HUES6 (cell line): ENCODE data around the gene KCNH1.
"Not testable (repeated sequence)": the region's sequence is repeated elsewhere in the genome, so short reads cannot be mapped to it uniquely, and the experiment has no call there.

Experiments used
- H3K27ac ChIP-seq: 2 replicates; pipeline ENCODE4 v1.7.0; 2013; ENCODE audit warnings: low read depth, mild to moderate bottlenecking, low read length, inconsistent platforms
- H3K27me3 ChIP-seq: 2 replicates; pipeline ENCODE4 v1.6.1; 2013; ENCODE audit warnings: low read length; ENCODE audit not compliant: control insufficient read depth, insufficient read depth
- H3K36me3 ChIP-seq: 2 replicates; pipeline ENCODE4 v1.6.1; 2013; ENCODE audit warnings: low read length; ENCODE audit not compliant: control insufficient read depth, insufficient read depth
- H3K4me1 ChIP-seq: 2 replicates; pipeline ENCODE4 v1.6.1; 2013; ENCODE audit warnings: low read length; ENCODE audit not compliant: control insufficient read depth, insufficient read depth
- H3K4me3 ChIP-seq: 2 replicates; pipeline ENCODE4 v1.5.1; 2013; ENCODE audit warnings: low read depth, low read length
- H3K9ac ChIP-seq: one replicate; pipeline ENCODE4 v1.6.1; 2013; ENCODE audit warnings: mild to moderate bottlenecking, low read length
- H3K9me3 ChIP-seq: 2 replicates; pipeline ENCODE4 v1.6.1; 2013; ENCODE audit warnings: low read depth, low read length; ENCODE audit not compliant: control insufficient read depth, insufficient read depth

The KCNH1 gene

DNA sequence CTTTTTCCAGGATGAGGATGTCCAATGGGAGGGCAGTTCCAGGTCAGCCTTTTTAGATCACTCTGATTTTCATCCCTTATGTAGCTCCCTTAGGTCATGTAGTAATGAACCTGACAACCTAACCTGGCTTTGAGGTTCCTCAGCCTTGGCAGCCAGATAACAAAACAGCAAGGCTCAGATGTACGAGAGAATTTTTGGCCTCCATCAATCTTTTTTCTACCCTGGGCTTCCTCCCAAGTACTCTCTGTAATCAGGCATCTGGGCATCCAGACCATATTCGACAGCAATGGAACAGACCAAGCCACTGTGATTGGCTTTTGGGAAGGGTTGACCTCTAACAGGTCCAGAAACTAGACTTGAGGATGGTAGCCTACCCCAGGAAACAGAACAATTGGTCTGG lies 38.6 kb downstream of the KCNH1 start:
- no peak overlapping the region for H3K27ac ChIP-seq
- H3K9ac ChIP-seq, result no peak overlapping the region
- no peaks in the 10 kb centered on the region for H3K4me1 ChIP-seq
- no peak overlapping the region for H3K4me3 ChIP-seq
- peaks cover 3% of the 10 kb centered on the region; the same call in 1 of the 2 replicates for H3K9me3 ChIP-seq
- no peaks in the 10 kb centered on the region for H3K27me3 ChIP-seq
- no peaks in the 10 kb centered on the region for H3K36me3 ChIP-seq

DNA sequence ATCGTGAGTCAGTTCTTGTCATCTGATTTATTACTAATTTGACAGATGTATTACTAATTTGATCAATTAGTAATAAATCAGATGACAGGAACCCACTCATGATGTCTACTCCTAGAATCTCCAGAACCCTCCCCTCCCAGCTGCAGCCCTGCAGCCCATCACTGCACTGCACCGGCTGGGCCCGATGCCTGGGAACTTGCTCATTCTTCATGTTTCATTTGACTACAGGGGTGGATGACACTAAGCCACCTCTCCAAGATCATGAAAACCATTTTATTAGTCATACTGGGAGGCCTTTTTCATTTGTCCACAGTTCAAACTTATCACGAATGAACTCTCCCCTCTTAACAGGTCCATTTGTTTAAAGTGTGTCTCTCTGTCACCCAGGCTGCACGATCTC lies 41.0 kb downstream of the KCNH1 start:
- H3K4me3 ChIP-seq, result no peak overlapping the region
- H3K27ac ChIP-seq, result no peak overlapping the region
- peaks cover 3% of the 10 kb centered on the region; the same call in 1 of the 2 replicates for H3K9me3 ChIP-seq
- H3K9ac ChIP-seq, result no peak overlapping the region
- H3K27me3 ChIP-seq, result no peaks in the 10 kb centered on the region
- H3K4me1 ChIP-seq, result no peaks in the 10 kb centered on the region
- no peaks in the 10 kb centered on the region for H3K36me3 ChIP-seq

DNA sequence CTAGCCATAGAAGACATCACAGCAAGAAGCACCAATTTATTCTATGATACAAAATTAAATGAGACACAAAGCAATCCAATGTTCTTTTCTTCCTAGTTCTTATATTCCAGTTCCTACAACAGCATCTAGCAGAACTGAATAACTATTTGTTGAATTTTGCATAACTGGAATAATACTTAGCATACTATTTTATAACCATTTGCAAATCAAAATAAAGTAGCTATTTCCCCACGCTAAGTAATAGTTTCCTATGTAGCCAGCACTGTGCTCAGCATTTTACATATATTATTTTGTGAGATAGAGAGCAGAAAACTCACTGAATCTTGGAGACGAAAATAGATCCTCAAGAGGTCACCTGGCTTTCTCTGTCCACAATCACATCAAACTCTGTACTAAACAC lies 42.1 kb downstream of the KCNH1 start:
- Histone ChIP-seq H3K36me3 (no peaks in the 10 kb centered on the region), H3K9ac (no peak overlapping the region), H3K27me3 (no peaks in the 10 kb centered on the region), H3K4me3 (no peak overlapping the region), H3K27ac (no peak overlapping the region), H3K9me3 (peaks cover 3% of the 10 kb centered on the region; the same call in 1 of the 2 replicates), H3K4me1 (no peaks in the 10 kb centered on the region)

DNA sequence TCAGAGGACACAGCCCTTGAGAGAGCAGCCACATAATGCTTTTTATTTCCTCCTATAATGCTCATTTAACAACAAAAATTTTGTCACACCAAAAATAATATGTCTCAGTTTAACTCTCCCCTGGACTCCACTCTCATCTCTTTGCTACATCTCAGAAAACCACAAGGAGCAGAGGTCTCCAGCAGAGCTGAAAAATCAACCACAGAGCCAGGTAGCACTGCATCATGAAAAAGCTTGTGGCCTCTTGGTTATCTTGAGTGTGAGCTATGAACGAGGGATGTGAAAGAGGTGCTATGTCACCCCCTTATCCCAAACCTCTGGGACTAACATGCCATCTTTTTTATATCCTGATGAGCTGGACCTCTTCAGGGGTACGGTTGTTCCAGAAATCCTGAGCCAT lies 44.4 kb downstream of the KCNH1 start:
- peaks cover 3% of the 10 kb centered on the region; the same call in 1 of the 2 replicates for H3K9me3 ChIP-seq
- H3K4me1 ChIP-seq, result no peaks in the 10 kb centered on the region
- no peaks in the 10 kb centered on the region for H3K36me3 ChIP-seq
- no peak overlapping the region for H3K27ac ChIP-seq
- H3K4me3 ChIP-seq, result no peak overlapping the region
- H3K9ac ChIP-seq, result no peak overlapping the region
- H3K27me3 ChIP-seq, result no peaks in the 10 kb centered on the region

DNA sequence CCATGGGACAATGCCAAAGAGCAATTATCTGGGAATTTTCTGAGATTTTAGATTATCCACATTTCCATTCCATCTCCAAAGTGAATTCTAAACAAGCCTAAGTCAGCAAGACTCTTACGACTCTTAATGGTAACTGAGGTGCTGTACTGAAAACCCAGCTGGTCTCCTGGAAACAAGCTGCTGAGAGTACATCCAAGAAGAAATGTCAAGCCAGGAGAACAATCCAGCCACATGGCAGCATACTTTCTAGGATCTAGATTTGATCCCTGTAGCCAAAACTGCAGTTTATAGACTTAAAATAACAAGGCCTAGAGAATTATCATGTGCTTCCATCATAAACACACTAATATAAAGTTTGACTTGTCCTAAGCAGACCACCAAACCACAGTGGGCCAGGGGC lies 45.8 kb downstream of the KCNH1 start:
- no peak overlapping the region for H3K4me3 ChIP-seq
- no peak overlapping the region for H3K27ac ChIP-seq
- no peaks in the 10 kb centered on the region for H3K36me3 ChIP-seq
- H3K27me3 ChIP-seq, result no peaks in the 10 kb centered on the region
- no peaks in the 10 kb centered on the region for H3K9me3 ChIP-seq
- no peak overlapping the region for H3K9ac ChIP-seq
- H3K4me1 ChIP-seq, result no peaks in the 10 kb centered on the region

DNA sequence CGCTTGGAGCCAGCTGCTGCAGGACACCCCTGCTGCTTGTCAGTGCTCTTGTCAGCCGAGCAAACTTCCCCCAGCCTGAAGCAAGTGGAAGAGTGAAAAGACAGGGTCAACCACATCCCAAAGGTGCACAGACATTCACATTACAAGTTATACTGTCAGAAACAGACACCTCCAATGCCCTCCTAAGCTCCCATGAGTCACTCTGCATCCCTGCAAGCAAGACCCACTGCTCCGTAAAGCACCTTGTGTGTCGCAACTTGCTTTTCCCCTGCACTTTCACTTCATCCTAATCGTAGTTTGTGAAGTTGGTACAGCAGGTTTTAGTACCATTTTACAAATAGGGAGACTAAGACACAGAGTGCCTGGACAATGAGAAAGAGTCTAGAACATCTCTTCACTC lies 51.1 kb downstream of the KCNH1 start:
- Histone ChIP-seq H3K9me3 (no peaks in the 10 kb centered on the region), H3K9ac (no peak overlapping the region), H3K27ac (no peak overlapping the region), H3K4me3 (no peak overlapping the region), H3K4me1 (no peaks in the 10 kb centered on the region), H3K36me3 (no peaks in the 10 kb centered on the region), H3K27me3 (no peaks in the 10 kb centered on the region)

DNA sequence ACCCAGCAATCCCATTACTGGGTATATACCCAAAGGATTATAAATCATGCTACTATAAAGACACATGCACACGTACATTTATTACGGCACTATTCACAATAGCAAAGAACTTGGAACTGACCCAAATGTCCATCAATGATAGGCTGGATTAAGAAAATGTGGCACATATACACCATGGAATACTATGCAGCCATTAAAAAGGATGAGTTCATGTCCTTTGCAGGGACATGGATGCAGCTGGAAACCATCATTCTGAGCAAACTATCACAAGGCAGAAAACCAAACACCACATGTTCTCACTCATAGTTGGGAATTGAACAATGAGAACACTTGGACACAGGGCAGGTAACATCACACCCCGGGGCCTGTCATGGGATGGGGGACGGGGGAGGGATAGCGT lies 52.5 kb downstream of the KCNH1 start:
- not testable (repeated sequence) for H3K9me3 ChIP-seq, H3K27ac ChIP-seq

DNA sequence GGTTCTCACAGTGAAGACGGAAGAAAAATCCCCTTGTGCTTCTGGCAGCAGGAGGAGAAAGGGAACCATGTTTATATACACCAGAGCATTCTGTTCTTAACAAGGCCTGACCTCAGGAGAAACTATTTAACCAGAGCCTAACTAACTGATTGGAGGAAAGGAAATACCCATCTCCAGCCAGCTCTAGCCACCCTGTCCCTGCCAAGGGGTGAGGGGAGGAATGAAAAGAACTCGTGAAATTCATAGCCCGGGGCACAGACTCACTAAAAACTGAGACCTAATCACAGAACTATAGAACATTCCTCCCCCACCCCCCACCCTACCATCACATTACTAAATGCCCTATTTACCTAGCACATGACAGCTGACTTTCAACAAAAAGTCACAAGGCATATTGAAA lies 65.0 kb downstream of the KCNH1 start:
- Histone ChIP-seq H3K27ac (peak overlapping the region; percentile 46; the same call in 1 of the 2 replicates), H3K9me3 (no peaks in the 10 kb centered on the region), H3K36me3 (no peaks in the 10 kb centered on the region), H3K4me3 (no peak overlapping the region), H3K27me3 (no peaks in the 10 kb centered on the region), H3K4me1 (0 out of 2 replicates have a peak, but pooled peaks cover 8% of the 10 kb centered on the region), H3K9ac (no peak overlapping the region)

More for the DNA sequence above, 52.5 kb downstream of the KCNH1 start:
- H3K27me3 ChIP-seq, H3K9ac ChIP-seq, H3K4me1 ChIP-seq, H3K4me3 ChIP-seq, H3K36me3 ChIP-seq: not testable (repeated sequence)

DNA sequence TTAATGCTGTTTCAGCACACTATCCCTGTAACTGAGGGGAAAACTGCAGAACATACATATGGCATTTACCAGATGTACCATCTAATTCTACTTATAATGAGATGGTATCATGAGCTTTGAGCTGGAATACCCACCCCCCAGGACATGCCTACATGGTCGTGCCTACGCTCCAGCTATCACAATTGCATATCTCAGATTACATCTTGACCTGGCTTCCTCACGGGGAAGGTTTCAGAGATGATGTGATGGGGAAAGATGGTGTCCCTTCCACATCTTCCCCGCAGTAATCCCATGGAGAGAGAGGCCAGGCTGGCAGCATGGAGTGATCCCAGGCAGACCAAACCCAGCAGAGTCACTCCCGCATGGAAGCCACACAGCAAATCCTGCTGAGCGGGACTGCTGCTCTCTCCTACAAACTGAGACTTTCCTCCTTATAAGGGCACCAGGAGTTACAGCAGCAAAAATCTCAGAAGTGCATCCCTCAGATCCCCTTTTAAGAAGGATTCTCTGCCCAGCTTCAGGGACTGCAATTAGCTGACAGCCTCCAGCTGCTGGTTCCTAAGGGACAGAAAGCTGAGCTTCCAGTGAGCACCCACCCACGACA lies 67.1 kb downstream of the KCNH1 start:
- H3K27me3 ChIP-seq, result no peaks in the 10 kb centered on the region
- H3K4me1 ChIP-seq, result 0 out of 2 replicates have a peak, but pooled peaks cover 8% of the 10 kb centered on the region
- H3K27ac ChIP-seq, result no peak overlapping the region
- no peak overlapping the region for H3K4me3 ChIP-seq
- no peaks in the 10 kb centered on the region for H3K36me3 ChIP-seq
- H3K9ac ChIP-seq, result no peak overlapping the region
- H3K9me3 ChIP-seq, result no peaks in the 10 kb centered on the region

DNA sequence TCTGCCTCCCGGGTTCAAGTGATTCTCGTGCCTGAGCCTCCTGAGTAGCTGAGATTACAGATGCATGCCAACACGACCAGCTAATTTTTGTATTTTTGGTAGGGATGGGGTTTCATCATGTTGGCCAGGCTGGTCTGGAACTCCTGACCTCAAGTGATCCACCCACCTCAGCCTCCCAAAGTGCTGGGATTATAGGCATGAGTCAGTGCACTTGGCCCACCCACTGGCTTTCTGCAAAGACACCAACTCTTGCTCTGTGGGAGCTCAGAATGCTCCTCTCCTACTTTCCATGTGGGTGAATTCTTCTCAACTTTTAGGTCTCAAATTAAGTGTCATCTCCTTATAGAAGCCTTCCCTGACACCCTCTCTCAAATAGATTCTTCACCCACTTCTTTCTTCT lies 92.1 kb downstream of the KCNH1 start:
- not testable (repeated sequence) for H3K27me3 ChIP-seq, H3K27ac ChIP-seq, H3K36me3 ChIP-seq, H3K4me1 ChIP-seq, H3K9me3 ChIP-seq, H3K4me3 ChIP-seq, H3K9ac ChIP-seq

DNA sequence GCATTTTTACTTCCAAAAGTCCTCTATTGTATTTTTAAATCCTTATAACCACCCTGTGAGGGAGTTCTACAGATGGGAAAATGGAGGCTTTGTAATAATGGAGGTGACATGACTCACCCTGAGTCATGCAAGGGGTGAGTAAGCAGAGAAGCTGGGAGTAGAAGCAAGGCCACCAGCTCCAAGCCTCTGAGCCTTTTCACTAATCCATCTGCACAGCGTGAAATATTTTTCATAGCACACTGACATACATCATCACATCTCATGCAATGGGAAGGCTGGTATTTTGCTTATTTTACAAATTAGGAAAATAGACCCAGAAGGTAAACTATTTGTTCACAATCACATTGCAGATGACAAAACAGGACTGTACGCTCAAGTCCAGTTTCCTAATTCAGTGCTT lies 96.9 kb downstream of the KCNH1 start:
- no peak overlapping the region for H3K27ac ChIP-seq
- no peak overlapping the region for H3K9ac ChIP-seq
- no peaks in the 10 kb centered on the region for H3K4me1 ChIP-seq
- no peak overlapping the region for H3K4me3 ChIP-seq
- no peaks in the 10 kb centered on the region for H3K36me3 ChIP-seq
- H3K27me3 ChIP-seq, result no peaks in the 10 kb centered on the region
- peaks cover 6% of the 10 kb centered on the region; the same call in 1 of the 2 replicates for H3K9me3 ChIP-seq
